Caco-2 (cell line): ENCODE results near the gene OR2W3. TPM values are rescaled to one million over a fixed set of nuclear protein-coding genes. Genes with fewer than 3 reads are reported as not detected.

ENCODE experiments used
- BruUV-seq: library from RNA; stranded (reverse); fragments of 400-500 nt; replicated peaks from 2 replicates; lab custom pipeline; 2021; lab: Mats Ljungman, UMichigan
- CTCF ChIA-PET: fragments of 300-600 bp; sonication (Branson Sonifier 250); formaldehyde crosslinking; loops from one replicate; lab custom pipeline; 2022; ENCODE audit warnings: antibody characterized with exemption; lab: Charles Lee
- POLR2A ChIA-PET: fragments of 300-600 bp; sonication (Branson Sonifier 250); formaldehyde crosslinking; loops from one replicate; lab custom pipeline; 2022; ENCODE audit warnings: antibody characterized with exemption; lab: Charles Lee
- DNase-seq, 2 experiments: peaks; one replicate each; pipeline versions ENCODE4 v3.0.0 to v3.0.0-alpha.2; 2020 to 2022
- H3K27me3 ChIP-seq: replicated peaks from 2 replicates; pipeline ENCODE4 v1.6.0; 2011; ENCODE audit warnings: low read length; ENCODE audit not compliant: control insufficient read depth, insufficient read depth
- H3K36me3 ChIP-seq: 2 replicates; pipeline ENCODE4 v1.5.1; 2011; ENCODE audit warnings: low read length; ENCODE audit not compliant: control insufficient read depth, insufficient read depth
- H3K4me1 ChIP-seq: fragments of 250-450 bp; sonication (Bioruptor Pico); 2 replicates; pipeline ENCODE4 v1.5.1; 2020; ENCODE audit warnings: mild to moderate bottlenecking
- H3K4me3 ChIP-seq: 2 replicates; pipeline ENCODE4 v1.5.1; 2011; ENCODE audit warnings: low read depth, mild to moderate bottlenecking, control low read depth, low read length
- H3K9me3 ChIP-seq: fragments of 250-450 bp; sonication (Bioruptor Pico); 2 replicates; pipeline ENCODE4 v1.5.1; 2020; ENCODE audit warnings: mild to moderate bottlenecking, moderate library complexity
- H3K27ac Mint-ChIP-seq: one replicate; pipeline ENCODE4 v1.8.0; 2022; ENCODE audit warnings: mixed read lengths; ENCODE audit not compliant: unreplicated experiment
- H3K27me3 Mint-ChIP-seq: one replicate; pipeline ENCODE4 v1.8.0; 2022; ENCODE audit warnings: mixed read lengths; ENCODE audit not compliant: insufficient read depth, unreplicated experiment
- H3K36me3 Mint-ChIP-seq: one replicate; pipeline ENCODE4 v1.8.0; 2022; ENCODE audit warnings: mild to moderate bottlenecking, mixed read lengths; ENCODE audit not compliant: insufficient read depth, unreplicated experiment
- H3K4me1 Mint-ChIP-seq: one replicate; pipeline ENCODE4 v1.8.0; 2022; ENCODE audit warnings: low read depth, mixed read lengths; ENCODE audit not compliant: unreplicated experiment
- H3K4me3 Mint-ChIP-seq: one replicate; pipeline ENCODE4 v1.8.0; 2022; ENCODE audit warnings: mild to moderate bottlenecking, moderate library complexity, mixed read lengths; ENCODE audit not compliant: unreplicated experiment
- H3K9me3 Mint-ChIP-seq: one replicate; pipeline ENCODE4 v1.8.0; 2022; ENCODE audit warnings: mixed read lengths; ENCODE audit not compliant: unreplicated experiment
- CTCF ChIP-seq, 2 experiments: fragments of 200-600 bp in 1 of 2; IDR thresholded peaks; 1 replicate in 1 of 2; 2 replicates in 1 of 2; pipeline versions ENCODE4 v1.5.1 to v1.8.0; 2011 to 2022; ENCODE audit warnings: antibody characterized with exemption in 1 of 2, control low read depth in 1 of 2, inconsistent platforms in 1 of 2, low read depth in 1 of 2, low read length in 1 of 2, mild to moderate bottlenecking in 1 of 2, moderate library complexity in 1 of 2; ENCODE audit not compliant: insufficient read depth in 1 of 2, severe bottlenecking in 1 of 2, unreplicated experiment in 1 of 2
- intact Hi-C: fragments of 100-400 bp; cut with micrococcal nuclease; formaldehyde crosslinking; loops from one replicate; pipeline ENCODE4 v1.10.0; 2022; ENCODE audit not compliant: unreplicated experiment
- total RNA-seq: library from RNA; stranded (reverse); gene quantifications from 2 replicates; pipeline ENCODE4 v1.2.3, GENCODE V29; 2022

The OR2W3 gene
- total RNA-seq, 1 experiment from 2014 or later, result not detected

- POLR2A ChIA-PET, result no interaction called here
- no peak overlapping the region for H3K4me3 Mint-ChIP-seq
- Histone ChIP-seq H3K27me3 (no peaks in the 10 kb centered on the region), H3K4me1 (no peaks in the 10 kb centered on the region), H3K36me3 (no peaks in the 10 kb centered on the region), H3K4me3 (no peak overlapping the region), H3K9me3 (no peaks in the 10 kb centered on the region)
- no peak overlapping the region for H3K27ac Mint-ChIP-seq
- CTCF ChIA-PET, result no interaction called here
- BruUV-seq, result no TSS peak
- no peak for TF ChIP-seq CTCF (IDR thresholded peaks at IDR 0.05; ENCODE audit: insufficient read depth in 1 of 2, low read depth in 1 of 2, low read length in 1 of 2, severe bottlenecking in 1 of 2, unreplicated experiment in 1 of 2)
- H3K36me3 Mint-ChIP-seq, result no peaks in the 10 kb centered on the region
- intact Hi-C loops, result no loop called here
- no peaks in the 10 kb centered on the region for H3K4me1 Mint-ChIP-seq
- no peaks in the 10 kb centered on the region for H3K27me3 Mint-ChIP-seq
- no peak for DNase-seq
- peaks cover 25% of the 10 kb centered on the region for H3K9me3 Mint-ChIP-seq
Observed at GRCh38 chr1:247905181-247905580, 9.8 kb downstream of the OR2W3 start.

GRCh38 chr1:247905910-247906503 is 10.6 kb downstream of the OR2W3 start:
- no peaks in the 10 kb centered on the region for H3K36me3 ChIP-seq
- H3K4me1 ChIP-seq, result no peaks in the 10 kb centered on the region
- intact Hi-C loops, result no loop called here
- no peak overlapping the region for H3K27ac Mint-ChIP-seq
- H3K4me3 Mint-ChIP-seq, result no peak overlapping the region
- ChIA-PET POLR2A (no interaction called here), CTCF (no interaction called here)
- no peak for DNase-seq
- H3K27me3 Mint-ChIP-seq, result no peaks in the 10 kb centered on the region
- no peaks in the 10 kb centered on the region for H3K27me3 ChIP-seq
- TF ChIP-seq CTCF (IDR thresholded peaks at IDR 0.05; ENCODE audit: insufficient read depth in 1 of 2, low read depth in 1 of 2, low read length in 1 of 2, severe bottlenecking in 1 of 2, unreplicated experiment in 1 of 2), result no peak
- no peaks in the 10 kb centered on the region for H3K4me1 Mint-ChIP-seq
- H3K36me3 Mint-ChIP-seq, result no peaks in the 10 kb centered on the region
- no peak overlapping the region for H3K4me3 ChIP-seq
- H3K9me3 ChIP-seq, result no peaks in the 10 kb centered on the region
- peaks cover 25% of the 10 kb centered on the region for H3K9me3 Mint-ChIP-seq
- no TSS peak for BruUV-seq

GRCh38 chr1:247906504-247907047 is 11.2 kb downstream of the OR2W3 start:
- TF ChIP-seq CTCF (IDR thresholded peaks at IDR 0.05; ENCODE audit: insufficient read depth in 1 of 2, low read depth in 1 of 2, low read length in 1 of 2, severe bottlenecking in 1 of 2, unreplicated experiment in 1 of 2), result no peak
- Histone ChIP-seq H3K4me1 (no peaks in the 10 kb centered on the region), H3K27me3 (no peaks in the 10 kb centered on the region), H3K4me3 (no peak overlapping the region), H3K36me3 (no peaks in the 10 kb centered on the region), H3K9me3 (no peaks in the 10 kb centered on the region)
- ChIA-PET POLR2A (no interaction called here), CTCF (no interaction called here)
- Mint-ChIP-seq H3K4me1 (no peaks in the 10 kb centered on the region), H3K27me3 (no peaks in the 10 kb centered on the region), H3K27ac (no peak overlapping the region), H3K36me3 (no peaks in the 10 kb centered on the region), H3K4me3 (no peak overlapping the region), H3K9me3 (peaks cover 25% of the 10 kb centered on the region)
- intact Hi-C loops, result no loop called here
- DNase-seq, result no peak
- BruUV-seq, result no TSS peak
